22Rv1 (cell line): ENCODE results near the gene SLC25A28.

ENCODE experiments used
- H3K27ac ChIP-seq: fragments of 450-650 bp; 2 replicates; pipeline ENCODE4 v1.5.1; 2017
- ZFX ChIP-seq: fragments of 450-650 bp; IDR thresholded peaks from 2 replicates; pipeline ENCODE4 v1.6.1; 2017; ENCODE audit warnings: antibody characterized with exemption, borderline replicate concordance
- TF ChIP-seq, protein P1 (sequence below): fragments of 450-650 bp; IDR thresholded peaks from 2 replicates; pipeline ENCODE4 v1.5.1; 2017; ENCODE audit warnings: mild to moderate bottlenecking

Gene SLC25A28

DNA sequence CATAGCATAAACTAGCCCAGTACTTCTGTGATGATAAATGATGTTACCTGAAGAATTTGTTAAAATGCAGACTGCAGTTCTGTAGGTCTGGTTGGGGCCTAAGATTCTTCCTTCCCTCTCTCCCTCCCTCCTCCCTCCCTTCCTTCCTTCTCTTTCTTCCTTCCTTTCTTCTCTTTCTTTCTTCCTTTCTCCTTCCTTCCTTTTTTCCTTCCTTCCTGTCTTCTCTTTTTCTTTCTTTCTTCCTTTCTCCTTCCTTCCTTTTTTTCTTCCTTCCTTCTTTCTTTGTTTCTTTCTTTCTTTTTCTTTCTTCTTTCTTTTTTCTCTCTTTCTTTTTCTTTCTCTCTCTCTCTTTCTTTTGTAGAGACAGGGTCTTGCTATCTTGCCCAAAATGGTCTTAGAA lies 3.7 kb upstream of the SLC25A28 start:
- TF ChIP-seq, protein P1, sequence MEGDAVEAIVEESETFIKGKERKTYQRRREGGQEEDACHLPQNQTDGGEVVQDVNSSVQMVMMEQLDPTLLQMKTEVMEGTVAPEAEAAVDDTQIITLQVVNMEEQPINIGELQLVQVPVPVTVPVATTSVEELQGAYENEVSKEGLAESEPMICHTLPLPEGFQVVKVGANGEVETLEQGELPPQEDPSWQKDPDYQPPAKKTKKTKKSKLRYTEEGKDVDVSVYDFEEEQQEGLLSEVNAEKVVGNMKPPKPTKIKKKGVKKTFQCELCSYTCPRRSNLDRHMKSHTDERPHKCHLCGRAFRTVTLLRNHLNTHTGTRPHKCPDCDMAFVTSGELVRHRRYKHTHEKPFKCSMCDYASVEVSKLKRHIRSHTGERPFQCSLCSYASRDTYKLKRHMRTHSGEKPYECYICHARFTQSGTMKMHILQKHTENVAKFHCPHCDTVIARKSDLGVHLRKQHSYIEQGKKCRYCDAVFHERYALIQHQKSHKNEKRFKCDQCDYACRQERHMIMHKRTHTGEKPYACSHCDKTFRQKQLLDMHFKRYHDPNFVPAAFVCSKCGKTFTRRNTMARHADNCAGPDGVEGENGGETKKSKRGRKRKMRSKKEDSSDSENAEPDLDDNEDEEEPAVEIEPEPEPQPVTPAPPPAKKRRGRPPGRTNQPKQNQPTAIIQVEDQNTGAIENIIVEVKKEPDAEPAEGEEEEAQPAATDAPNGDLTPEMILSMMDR: no peak
- TF ChIP-seq ZFX: no peak
- no peak overlapping the region for H3K27ac ChIP-seq

DNA sequence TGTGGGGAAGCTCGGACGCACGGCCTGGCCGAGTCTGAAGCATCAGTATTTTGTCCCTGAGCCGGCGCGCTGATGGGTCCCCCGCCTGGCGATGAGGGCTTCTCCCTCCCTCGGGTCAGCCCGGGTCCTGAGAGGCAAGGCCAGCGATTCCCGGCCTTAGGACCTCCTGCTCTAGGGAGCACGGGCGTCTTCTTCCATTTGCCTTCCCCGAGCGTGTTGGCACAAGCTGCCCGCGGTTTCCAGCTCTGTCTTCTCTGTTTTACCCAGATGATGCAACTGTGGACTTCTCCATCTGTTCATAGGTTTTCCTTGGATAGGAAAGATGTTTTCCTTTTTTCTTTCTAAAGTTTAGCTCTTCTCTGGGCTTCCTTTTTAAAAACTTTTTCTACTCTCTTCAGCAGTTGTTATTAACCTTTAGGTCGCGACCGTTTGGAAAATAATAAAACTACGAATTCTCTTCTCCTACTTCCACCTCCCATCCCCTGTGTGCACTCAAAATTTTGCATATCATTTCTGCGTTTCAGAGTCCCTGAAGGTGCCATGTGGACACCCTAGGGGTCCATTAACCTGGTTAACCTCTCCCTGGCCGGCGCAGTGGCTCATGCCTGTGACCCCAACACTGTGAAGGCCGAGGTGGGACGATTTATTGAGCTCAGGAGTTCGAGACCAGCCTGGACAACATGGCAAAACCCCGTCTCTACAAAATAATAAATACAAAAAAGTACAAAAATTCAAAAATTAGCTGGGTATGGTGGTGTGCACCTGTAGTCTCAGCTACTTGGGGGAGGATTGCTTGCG lies 1.4 kb upstream of the SLC25A28 start:
- TF ChIP-seq, protein P1: no peak
- no peak for TF ChIP-seq ZFX
- H3K27ac ChIP-seq: peak overlapping the region; percentile 100

DNA sequence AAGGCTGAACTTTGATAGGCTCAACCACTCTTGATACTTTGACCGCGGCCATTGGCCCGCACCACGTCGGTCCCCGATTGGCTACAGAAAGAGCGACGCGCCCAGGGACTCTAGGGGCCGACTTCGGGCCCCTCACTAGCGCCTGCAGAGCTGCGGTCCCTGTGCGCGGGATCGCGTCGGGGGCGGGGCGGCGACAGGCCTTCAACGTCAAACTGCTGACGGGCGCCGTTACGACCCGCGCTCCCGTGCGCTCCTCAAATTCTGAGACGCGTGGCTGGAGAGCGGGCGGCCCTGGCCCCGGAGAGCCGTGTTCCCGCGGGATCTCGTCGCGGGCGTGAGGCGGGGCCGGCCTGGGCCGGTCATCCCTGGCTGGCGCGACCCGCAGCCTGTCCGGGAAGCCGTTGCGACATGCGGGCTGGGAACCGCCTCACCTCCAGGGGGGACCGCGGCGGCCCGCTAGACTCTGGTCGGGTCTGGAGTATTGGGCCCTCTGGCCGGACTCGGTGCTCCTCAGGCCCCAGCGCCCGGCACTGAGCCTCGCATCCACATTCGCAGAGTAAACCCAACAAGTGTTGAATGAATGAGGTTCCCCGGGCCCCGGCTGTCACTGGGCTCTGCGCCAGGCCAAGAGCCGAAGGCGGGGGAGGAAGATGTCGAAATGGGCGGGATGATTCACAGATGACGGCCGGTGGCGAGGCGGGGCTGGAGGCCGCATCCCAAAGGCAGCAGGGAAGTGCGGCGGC lies 643 bp upstream of the SLC25A28 start:
- no peak for TF ChIP-seq ZFX
- TF ChIP-seq, protein P1: 0 out of 2 replicates have a peak, but pooled peaks have one; percentile 0
- peak overlapping the region; percentile 100 for H3K27ac ChIP-seq

DNA sequence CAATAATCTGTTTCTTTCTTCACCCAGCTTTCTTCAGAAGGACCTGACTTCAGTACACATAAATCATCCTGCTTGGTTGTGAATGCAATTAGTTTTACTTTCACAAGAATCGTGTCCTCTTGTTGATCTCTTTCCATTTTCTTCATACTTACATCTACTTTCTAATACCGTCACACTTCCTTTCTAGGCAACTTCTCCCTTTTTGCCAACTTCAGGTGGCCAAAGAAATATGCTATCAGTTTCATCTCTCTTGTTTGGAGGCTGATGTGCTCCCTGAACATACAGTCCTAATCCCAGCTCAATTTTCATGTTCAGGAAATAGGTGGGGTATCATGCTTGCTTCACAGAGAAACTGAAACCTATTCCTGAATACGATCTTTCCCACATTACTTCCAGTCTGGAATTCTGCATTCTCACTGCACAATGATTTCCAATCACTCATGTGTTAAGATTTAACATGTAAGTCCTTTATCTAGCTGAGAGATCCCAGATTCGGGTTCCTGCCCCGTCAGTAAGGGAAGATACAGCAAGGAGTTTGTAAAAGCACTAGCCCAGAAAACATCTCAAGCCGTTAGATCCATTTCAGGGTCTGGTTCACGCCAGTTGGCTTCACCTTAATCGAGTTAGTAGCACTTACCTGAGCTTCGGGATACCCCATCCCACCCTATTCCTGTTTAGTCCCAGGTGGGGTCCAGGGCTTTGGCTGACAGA lies 994 bp downstream of the SLC25A28 start:
- peak overlapping the region; percentile 100 for H3K27ac ChIP-seq
- TF ChIP-seq ZFX: no peak
- TF ChIP-seq, protein P1: no peak

DNA sequence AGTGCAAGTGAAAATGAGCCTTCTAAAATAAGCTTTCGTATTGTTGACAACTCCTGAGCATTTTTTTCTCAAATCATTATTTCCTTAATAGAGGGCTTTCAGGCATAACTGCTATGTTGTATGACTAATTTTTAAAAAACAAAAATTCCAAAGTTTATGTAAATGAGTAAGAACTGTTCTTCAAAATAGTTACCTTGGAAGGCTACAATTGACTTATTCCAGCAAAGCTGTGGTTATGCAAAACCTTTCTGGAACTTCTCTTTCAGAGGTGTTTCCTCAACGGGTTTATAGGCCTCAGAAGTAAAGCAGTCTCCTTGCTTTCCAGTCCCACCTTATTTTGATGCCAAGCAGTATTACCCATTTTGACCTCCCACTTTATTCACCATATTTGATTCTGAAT lies 2.5 kb downstream of the SLC25A28 start:
- H3K27ac ChIP-seq: no peak overlapping the region
- TF ChIP-seq, protein P1: no peak
- no peak for TF ChIP-seq ZFX

GRCh38 chr10:99615426-99615825 lies 4.8 kb downstream of the SLC25A28 start:
- no peak overlapping the region for H3K27ac ChIP-seq
- TF ChIP-seq ZFX: no peak
- TF ChIP-seq, protein P1: no peak
